GM21717 (cell line): ENCODE results near the gene CAPN5.

Experiments
- ATAC-seq: cut with Tn5 transposase; IDR thresholded peaks from one replicate; pipeline ENCODE4 v1.9.1; 2021; ENCODE audit warnings: mild to moderate bottlenecking, moderate library complexity; ENCODE audit not compliant: unreplicated experiment

Gene CAPN5

DNA sequence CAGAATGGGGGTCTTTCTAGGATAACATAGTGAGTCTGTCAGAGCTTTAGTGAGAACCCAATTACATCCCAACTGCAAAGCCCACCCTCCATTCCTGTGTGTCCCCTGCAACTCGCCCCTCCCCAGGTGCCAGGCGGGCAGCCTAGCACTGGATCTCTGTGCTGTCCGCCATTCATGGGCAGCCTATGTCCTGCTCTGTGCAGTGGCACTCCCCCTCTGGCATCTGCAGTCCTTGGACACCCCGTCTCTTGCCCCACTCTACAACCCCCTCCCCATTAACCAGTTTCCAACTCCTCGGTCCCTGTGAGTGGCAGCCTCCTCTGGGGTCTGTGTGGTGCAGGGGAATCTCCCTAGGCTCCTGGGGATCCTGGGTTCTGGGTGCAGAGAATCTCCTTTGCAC lies 98.3 kb downstream of the CAPN5 start:
- no peak for ATAC-seq

DNA sequence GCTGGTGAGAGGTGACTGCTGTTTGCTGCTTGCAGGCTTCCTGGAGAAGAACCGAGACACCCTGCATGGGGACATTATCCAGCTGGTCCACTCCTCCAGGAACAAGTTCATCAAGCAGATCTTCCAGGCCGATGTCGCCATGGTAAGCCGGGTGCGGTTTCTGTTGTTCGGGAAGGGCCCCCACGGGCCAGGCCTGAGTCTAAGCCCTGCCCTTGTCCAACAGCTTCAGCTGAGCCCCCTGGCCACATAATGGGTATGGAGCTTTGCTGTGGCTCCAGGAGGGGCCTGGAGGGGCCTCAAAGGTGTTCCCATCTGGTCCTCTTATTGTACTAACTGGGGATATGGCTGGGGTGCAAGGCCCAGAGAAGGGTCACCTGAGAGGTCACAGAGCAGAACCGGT lies 99.2 kb downstream of the CAPN5 start:
- no peak for ATAC-seq

DNA sequence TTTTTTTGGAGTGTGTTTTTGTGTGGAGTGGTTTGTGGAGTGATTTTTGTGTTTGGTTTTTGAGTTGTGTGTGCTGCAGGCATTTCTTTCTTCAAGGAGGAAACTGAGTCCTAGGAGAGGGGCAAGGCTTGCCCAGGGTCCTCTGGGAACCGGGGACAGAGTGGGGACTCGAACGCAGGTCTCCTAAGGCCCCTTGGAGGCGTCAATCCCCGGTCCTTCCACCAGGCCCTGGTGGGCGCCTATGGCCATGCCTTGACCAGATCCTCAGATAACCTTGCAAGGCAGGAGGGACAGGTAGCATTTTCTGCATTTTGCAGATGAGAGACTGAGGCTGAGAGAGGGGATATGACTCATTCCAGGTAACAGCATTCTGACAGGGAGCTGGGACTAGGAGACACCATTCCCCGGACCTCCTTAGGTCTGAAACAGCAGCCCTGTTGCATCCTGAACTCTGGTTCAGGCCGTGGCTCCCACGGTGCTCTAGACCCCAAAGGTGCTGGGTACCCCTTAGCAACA lies 100.4 kb downstream of the CAPN5 start:
- ATAC-seq, result no peak

DNA sequence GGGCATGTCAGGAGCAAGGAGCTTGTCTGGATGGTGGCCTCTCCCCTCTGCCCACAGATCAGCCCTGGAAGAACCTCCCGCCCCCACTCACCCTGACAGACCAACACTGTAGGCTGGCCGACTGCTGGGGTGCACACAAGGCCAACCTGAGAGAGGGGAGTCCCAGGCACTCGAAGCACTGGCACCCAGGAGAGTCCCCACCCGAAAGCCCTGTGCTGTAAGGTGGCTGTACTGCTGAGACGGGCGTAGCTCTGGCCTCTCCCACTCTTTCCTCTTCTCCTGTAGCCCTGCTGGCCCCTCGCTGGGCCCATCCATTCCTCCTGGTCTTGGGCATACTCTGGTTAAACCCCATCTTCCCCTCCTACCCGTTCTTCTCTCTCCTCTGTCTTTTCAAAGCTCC lies 101.0 kb downstream of the CAPN5 start:
- no peak for ATAC-seq

DNA sequence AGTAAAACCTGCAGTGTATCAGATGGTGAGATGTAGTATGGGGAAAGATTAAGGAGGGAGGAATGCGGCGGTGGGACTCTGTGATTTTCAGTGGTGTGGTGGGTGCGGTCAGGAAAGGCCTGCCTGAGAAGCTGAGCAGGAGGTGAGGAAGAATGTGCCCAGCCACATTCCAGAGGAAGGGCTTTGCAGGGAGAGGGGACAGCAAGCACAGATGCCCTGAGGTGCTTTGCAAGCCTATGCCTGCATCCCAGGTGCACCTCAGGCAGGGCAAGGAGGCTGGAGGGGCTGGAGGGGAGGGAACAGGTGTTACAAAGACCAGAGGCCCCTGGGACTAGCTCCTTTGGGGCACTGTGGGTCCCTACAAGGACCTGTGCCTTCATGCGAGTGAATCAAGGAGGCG lies 103.3 kb downstream of the CAPN5 start:
- no peak for ATAC-seq

DNA sequence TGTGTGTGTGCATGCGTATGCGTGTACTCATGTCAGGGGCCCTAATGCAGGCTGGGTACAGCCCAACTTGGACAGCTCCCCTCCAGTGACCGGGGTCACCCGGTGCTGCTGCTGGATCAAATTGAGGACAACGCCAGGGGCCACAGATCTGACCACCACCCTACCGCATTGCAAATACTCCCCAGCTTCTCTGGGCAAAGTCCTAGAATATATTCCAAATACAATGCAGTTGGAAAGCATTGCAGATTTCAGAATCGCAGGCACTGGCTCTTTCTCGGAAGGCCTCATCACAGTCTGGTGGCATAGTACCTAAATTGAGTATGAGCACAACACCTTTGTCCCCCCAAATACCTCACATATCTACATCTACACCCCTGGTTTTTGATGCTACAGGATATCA lies 104.5 kb downstream of the CAPN5 start:
- ATAC-seq, result no peak

DNA sequence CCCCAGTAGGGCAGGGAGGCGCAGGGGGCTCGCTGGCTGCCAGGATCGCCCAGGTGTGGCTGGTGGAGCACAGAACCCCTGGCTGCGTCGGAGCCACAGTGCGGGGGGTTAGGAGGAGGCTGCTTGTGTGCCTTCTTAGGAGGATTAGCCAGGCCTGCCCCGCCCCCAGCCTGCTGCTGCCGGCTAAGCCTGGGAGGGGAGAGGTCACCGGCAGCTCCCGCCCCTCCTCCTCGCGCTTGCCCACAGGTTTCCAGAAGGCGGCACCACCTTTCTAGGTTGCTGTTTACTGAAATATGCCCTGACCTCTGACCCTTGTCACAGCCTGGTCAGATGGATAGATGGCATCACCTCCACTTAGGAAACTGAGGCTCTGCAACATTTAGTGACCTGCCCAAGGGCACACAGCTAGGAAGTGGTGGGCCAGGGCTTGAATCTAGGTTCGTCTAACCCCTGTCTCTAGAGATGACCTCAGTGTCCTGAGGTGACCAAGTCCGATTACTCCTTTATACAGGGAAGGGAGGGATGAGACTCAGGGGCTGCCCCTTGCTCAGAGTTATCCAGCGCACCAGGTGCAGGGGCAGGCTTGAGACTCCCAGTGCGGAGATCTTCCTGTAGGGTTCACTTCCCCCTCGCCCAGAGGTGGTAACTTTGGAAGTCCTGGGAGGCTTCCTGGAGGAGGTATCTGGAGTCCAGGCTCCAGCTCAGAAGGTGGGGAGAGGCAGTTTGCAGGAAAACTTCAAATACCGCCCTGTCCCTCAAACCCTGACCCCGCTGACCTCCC lies 105.3 kb downstream of the CAPN5 start:
- no peak for ATAC-seq

DNA sequence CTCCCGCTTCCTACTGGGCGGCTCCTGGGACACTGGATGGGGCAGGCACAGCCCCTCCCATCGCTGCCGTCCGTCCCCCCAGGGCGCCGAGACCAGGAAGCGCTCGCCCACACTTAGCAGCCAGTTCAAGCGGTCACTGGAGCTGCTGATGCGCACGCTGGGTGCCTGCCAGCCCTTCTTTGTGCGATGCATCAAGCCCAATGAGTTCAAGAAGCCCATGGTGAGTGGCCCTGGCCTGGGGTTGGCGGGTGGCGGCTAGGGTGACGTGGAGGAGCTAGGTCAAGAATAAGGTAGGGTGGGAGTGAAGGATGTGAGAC lies 105.9 kb downstream of the CAPN5 start:
- ATAC-seq, result no peak

DNA sequence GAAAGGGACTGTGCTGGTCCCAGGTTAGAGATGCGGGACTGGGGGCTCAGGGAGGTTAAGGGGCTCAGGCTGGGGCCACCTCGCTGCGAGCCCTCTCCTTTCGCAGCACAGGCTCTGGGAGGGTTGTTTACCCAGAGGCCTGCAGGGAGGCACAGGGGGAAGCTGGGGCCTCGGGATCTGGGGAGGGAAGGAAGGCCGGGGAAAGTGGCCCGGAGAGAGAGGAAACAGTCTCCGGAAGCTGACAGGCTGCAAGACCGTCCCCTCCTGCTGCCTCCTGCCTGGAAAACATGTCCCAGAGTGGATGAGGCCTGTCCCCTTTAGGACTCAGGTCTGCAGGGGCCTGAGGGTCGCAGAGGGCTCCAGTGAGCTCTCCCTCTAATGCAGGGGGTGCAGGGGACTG lies 106.7 kb downstream of the CAPN5 start:
- no peak for ATAC-seq

DNA sequence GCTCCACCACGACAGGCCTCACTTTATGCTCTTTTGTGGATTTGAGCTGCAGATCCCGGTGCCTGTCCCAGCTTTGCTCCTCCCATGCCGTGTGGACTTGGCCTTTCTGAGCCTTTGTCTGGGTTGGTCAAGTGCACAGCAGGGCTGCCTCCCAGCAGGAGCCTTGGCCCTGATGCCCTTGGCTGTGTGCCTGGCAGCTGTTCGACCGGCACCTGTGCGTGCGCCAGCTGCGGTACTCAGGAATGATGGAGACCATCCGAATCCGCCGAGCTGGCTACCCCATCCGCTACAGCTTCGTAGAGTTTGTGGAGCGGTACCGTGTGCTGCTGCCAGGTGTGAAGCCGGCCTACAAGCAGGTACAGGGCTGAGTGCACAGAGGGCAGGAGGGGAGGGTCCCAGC lies 107.8 kb downstream of the CAPN5 start:
- ATAC-seq, result no peak

DNA sequence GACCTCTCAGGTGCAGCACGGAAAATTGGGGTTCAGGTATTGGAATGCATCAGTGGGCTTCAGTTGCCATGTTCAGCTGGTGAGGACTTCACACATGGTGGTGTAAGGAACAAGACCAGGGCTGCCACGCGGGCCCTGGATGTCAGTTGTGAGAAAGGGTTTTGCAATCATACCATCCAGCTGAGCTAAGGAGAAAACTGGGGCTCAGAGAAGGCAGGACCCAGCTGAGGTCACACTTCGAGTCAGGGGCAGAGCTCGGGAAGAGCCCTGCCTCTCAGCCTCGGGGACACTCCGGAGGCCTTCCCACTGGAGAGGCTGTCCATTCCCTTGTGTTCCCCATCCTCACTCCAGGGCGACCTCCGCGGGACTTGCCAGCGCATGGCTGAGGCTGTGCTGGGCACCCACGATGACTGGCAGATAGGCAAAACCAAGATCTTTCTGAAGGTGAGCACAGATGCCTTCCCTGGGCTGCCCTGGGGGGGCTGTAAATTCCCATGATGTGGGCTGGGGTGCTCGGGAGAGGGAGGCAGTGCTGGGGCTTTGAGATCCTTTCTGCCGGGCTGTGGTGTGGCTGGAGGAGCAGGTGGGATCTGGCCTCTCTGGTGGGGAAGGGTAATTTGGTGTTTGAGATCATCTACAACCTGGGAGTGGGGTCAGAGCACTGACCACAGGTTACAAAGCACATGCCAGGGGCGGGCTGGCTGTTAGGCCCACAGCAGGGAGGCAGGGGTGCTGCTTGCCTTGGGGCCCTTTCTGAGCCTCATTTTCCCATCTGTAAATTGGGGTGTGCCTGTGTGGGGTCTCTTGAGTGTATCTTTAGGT lies 108.5 kb downstream of the CAPN5 start:
- no peak for ATAC-seq
